ENCODE results near the gene ADGB.
A peak's percentile ranks its signal among the peaks of the same experiment; 100 is the strongest.

ADGB gene

GRCh38 chr6:146635165-146635564, 36.4 kb downstream of the ADGB start:
- DNase-seq, result no peak

- DNase-seq, result no peak
These were observed 37.7 kb downstream of the ADGB start for GRCh38 chr6:146636481-146636880.

DNA sequence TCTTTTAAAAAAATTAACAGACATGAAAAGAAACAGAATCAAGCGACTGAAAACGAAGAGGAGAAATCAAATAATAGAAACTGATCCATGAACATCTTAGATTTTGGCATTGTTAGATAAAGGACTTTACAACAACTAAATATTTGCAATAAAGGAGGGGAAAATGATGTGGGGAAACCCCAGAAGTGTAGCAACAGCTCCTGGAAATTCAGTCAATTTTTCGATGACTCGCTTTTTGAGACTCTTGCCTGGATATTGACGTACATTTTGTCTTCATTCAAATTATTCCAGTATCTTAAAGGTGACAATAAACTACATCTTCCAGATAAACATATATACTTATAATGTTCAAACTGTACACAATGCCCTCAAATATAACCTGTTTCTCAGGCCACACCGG, 44.1 kb downstream of the ADGB start:
- no peak for DNase-seq

DNA sequence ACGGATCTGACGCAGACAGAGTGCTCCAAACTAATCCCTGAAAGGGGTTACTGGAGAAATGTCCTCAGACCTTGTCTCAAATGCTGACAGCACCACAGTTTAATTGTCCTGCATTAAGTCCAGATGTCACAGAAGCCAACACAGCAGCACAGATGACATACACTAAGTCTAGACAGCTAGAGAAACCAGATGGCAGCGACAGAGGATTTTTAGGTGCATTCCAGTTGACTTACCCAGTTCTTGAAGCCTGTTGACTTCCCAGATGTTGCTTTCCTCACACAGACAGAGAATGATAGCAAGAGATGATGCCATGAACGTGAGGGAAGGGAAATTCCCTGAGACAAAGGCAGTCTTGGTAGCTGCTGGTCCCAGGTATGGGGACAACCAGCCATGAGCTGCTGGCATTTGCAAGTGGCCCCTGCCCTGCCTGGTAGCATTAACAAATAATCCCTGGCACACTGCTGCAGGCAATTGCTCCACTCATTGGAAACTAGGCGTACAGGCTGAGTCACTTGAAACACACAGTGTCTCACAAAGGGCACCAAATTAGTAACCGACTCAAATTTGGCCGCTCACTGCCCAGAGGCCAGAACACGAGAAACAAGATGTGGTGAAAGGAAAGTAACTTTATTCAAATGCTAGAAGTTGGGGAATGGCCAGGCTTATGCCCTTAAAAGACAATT, 52.2 kb downstream of the ADGB start:
- no peak for DNase-seq

GRCh38 chr6:146651482-146651863, 52.7 kb downstream of the ADGB start:
- no peak for DNase-seq

GRCh38 chr6:146657432-146657831, 58.7 kb downstream of the ADGB start:
- no peak for DNase-seq

DNA sequence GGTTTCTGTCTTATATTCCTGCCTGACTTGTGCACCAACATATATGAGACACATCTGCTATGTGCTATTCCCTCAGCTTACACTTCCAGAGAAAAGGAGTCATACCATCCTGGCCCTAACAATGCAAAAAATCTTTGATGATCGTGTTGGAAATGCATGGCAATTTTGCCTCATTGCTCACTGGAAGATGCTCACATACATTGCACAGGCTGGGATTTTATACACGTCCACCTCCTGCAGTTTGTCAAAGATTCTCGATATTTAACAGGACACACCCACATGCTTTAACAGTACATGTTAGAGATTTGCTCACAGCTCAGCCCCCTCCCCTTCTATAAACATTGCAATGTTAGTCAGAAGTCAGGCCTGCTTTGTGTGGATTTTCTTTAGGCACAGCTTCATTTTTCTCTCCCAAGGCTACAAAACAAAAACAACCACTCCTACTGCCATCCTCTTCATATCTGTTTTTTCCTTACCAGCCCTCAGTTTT, 66.1 kb downstream of the ADGB start:
- no peak for DNase-seq

GRCh38 chr6:146666909-146667308, 68.1 kb downstream of the ADGB start:
- no peak for DNase-seq

DNA sequence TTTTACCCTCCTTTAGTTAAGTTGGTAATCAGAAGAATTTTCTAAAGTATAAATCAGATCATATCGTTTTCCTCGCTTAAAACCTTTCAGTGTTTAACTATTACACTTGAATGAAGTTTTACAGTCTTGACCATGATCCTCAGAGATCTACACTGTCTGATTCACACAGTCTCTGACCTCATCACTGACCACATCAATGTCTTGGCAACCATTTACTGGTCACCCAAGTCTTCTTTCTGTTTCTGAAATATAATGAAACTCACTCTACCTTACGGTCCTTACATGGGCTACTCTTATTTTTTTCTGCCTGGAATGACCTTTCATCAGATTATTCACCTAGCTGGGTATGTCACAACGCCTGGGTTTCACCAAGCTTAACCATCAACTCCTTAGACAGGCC, 71.4 kb downstream of the ADGB start:
- DNase-seq, result no peak

- no peak for DNase-seq
These were observed 74.3 kb downstream of the ADGB start for GRCh38 chr6:146673069-146673468.

DNA sequence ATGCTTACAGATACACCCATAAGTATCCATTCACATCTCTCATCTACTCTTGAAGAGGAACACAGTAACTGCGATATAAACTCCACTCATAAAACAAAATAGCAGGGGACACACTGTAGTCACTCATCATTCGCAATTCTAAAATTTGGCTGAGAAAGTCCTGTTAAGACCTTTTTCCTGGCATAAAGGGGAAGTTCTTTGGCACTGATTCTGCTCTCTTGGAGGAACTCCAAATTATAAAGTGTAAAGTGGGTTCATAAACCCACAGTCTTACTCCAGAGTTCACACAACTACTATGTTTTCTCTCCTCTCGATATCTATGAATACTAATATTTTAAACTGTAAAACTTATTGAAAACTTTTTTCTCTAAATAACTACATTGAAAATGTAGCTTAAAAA, 80.6 kb downstream of the ADGB start:
- DNase-seq, result no peak

- no peak for DNase-seq
These were observed 84.1 kb downstream of the ADGB start for GRCh38 chr6:146682919-146683318.

- DNase-seq, result no peak
These were observed 91.0 kb downstream of the ADGB start for GRCh38 chr6:146689806-146690205.

DNA sequence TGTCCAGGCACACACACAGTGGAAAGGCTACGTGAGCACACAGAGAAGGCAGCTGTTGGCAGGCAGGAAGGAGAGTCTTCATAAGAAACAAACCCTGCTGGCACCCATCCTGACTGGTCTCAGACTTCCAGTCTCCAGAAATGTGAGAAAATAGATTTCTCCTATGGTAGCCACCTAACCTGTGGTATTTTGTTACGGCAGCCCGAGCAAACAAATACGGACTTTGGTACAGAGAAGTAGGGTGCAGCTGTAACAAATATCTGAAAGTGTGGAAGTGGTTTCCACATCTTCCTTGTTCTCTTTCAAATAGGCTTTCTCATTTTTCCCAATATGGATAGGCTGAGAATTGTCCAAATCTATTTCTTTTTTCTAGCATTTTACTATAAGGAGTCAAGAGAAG, 94.6 kb downstream of the ADGB start:
- no peak for DNase-seq

GRCh38 chr6:146697921-146698320, 99.1 kb downstream of the ADGB start:
- no peak for DNase-seq

- DNase-seq, result peak; percentile 87
These were observed 101.4 kb downstream of the ADGB start for GRCh38 chr6:146700078-146700686.

- DNase-seq, result no peak
These were observed 102.9 kb downstream of the ADGB start for GRCh38 chr6:146701632-146702031.

DNA sequence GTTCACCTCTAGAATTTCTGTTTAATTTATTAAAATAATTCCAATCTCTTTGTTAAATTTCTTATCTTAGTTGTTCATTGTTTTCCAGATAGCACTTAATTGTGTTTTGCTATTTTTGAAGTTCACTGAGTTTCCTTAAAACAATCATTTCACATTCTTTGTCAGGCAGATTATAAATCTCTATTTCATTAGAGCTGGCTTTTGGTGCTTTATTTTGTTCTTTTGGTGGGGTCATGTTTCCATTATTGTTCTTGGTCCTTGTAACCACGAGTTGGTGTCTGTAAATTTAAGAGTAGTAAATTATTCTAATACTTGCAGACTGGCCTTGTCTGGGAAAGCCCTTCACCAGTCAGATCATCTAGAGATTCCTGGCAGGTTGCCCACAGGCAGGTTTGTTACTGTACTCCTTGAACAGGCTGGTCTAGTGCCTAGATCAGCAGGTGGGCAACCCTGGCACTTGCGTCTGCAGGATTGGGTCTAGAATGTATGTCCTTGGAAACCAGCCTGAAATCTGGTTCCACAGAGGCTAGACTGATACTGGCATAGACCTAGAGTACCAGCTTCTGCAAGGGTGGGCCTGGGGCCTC, 110.4 kb downstream of the ADGB start:
- DNase-seq, result no peak

- DNase-seq, result no peak
These were observed 120.6 kb downstream of the ADGB start for GRCh38 chr6:146719387-146719786.

DNA sequence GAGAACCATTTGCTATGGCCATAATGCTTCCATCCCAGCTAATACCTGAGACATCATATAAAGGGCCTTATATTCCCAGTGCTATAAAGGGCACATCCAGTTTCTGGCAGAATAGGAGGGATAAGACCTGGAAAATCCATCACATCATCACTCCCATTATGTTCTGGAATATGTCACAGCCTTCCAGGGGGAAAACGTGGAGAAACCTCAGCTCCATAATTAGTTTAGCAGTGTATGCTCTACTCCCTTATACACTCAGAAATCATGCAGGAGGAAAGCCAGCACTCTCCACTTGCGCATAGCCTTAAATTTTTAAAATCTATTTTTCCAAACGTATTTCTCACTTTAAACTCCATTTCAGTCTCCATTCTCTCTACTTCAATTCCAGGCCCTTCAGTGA, 140.9 kb downstream of the ADGB start:
- no peak for DNase-seq

DNA sequence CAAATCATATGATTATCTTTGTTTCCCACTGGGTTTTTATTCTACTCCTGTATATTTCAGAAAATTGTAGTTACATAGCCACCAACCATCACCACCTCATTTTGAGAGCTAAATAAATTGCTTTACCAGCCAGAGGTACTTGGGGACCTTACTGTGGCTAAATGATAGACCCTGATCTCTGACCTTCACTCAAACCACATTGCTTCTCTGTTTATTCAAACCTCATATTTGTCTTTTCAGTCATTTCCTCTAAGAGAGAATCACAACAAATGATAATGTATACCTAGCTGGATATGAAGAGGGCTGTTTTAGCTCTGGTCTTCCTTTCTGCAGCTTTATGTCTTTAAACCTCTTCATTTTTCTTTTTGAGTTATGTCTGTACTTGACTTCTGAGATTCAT, 142.8 kb downstream of the ADGB start:
- DNase-seq, result no peak

DNA sequence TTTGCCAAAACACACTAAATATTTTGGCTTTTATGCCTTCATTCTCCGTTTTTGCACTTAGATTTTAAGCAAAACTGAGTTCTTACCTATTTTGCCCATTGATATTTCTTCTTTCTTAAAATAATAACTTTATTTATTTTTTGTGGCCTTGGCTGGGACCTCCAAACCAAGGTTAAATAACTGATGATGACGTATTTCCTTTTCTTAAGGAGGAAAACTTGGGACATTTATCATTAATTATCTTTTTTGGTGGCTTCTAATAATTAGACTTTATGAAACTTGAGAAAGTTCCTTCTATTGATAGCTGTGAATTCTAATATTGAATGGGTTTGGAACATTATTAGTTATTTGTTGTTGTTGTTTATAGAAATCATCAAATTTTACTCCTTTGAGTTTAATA, 154.5 kb downstream of the ADGB start:
- DNase-seq, result no peak

- no peak for DNase-seq
These were observed 168.9 kb downstream of the ADGB start for GRCh38 chr6:146767632-146768031.

DNA sequence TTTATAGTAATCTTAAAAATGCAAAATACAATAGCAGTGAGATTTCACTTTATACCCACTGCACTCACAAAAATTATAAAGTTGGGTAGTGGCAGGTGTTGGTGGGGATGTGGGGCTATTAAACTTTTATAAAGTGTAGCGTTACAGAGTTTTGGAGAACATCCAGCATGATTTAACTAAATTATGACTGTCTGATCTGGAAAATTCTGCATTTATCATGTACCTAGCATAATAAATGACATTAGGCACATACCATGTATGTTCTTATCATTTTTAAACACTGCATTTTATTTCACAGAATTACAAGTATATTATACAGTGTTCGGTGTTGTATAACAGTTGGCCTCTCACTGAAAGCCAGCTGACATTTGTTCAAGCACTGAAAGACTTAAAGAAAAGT, 169.9 kb downstream of the ADGB start:
- no peak for DNase-seq
